Measurements from ENCODE around the gene BDKRB2.

Gene BDKRB2

DNA sequence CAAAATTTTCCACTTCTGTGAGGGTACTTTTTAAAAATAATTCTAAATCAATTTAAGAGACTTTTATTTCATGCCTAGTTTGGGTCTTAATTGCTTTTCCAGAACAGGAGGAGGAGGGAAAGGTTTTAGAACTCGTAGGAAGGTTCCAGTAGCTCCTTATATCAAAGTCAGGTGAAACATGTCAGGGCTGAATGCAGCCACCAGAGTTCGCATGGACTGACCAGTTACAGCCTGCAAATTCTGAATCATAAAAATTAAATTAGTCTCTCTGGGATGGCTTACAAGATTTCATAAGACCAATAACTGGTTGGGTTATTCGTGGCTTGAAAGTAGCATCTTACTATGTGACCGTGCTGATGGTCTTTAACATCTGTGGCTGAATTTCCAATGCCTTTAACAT, 51.8 kb downstream of the BDKRB2 start:
- DNase-seq = no peak

DNA sequence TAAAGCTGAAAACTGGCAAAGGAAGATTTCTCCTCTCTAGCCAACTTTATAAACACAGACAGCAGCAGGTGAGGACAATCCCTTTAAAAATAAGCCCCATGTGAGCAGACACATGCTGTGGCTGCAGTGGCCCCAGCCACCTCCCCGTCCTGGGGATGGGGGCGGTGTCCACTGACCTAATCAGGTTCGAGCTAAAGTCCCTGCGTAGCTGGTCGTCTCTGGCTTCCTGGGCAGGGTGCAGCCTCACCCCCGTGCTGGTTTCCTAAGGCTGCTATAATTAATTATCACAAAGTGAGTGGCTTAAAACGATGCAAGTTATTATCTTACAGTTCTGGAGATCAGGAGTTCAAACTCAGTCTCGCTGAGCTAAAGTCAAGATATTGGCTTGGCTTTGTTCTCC, 52.4 kb downstream of the BDKRB2 start:
- no peak for DNase-seq

DNA sequence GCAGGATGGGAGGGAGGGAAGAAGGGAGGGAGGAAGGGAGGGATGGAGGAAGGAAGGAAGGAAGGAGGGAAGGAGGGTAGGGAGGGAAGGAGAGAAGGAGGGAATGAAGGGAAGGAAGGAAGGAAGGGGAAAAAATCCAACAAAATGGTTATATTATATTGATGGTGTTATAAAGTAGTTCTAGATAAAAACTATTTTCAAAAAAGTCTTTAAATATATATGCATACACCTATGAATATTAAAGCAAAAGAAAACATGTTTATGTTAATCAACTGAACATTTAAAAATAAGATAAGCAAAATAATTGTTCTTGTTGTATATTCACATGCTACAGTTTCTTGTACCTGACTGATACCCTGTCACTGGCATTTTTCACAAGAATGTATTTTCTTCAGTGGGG, 53.3 kb downstream of the BDKRB2 start:
- no peak for DNase-seq

DNA sequence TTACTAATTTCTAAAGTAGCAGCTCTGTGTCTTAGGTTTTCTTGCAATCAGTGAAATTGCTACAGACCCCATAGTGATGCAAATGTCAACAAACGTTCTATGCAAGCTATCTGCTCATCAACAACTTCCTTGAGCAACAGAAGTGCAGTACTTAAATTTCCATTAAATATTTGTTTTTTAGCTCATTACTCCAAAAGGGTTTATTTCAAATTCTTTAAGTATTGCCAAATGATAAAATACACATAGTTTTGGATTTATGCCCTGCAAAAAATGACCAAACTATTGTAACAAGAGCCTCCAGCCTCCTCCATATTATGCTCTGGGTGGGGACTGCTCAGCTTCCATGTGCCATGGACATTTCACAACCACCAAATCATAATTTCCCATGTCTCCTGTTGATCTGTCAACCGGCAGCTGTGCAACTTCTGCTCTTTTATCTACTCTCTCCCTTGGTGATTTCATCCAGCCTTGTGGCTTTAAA, 55.7 kb downstream of the BDKRB2 start:
- no peak for DNase-seq

DNA sequence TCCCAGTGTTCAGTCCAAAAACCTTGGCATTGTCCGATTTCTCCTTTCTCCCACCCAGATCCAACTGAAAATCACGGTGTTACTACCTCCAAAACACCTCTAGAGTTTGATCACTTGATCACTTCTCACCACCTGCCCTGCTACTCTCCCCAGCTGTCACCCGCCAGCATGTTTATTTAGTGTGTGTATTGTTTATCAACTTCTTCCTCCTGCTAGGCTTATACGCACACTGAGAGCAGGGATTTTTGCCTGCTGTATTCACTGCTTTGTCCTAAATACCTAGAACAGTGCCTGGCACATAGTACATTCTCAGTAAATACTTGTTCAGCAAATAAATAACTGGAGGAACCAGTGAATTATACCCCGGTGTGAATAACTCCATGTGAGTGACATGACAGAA, 56.4 kb downstream of the BDKRB2 start:
- no peak for DNase-seq

DNA sequence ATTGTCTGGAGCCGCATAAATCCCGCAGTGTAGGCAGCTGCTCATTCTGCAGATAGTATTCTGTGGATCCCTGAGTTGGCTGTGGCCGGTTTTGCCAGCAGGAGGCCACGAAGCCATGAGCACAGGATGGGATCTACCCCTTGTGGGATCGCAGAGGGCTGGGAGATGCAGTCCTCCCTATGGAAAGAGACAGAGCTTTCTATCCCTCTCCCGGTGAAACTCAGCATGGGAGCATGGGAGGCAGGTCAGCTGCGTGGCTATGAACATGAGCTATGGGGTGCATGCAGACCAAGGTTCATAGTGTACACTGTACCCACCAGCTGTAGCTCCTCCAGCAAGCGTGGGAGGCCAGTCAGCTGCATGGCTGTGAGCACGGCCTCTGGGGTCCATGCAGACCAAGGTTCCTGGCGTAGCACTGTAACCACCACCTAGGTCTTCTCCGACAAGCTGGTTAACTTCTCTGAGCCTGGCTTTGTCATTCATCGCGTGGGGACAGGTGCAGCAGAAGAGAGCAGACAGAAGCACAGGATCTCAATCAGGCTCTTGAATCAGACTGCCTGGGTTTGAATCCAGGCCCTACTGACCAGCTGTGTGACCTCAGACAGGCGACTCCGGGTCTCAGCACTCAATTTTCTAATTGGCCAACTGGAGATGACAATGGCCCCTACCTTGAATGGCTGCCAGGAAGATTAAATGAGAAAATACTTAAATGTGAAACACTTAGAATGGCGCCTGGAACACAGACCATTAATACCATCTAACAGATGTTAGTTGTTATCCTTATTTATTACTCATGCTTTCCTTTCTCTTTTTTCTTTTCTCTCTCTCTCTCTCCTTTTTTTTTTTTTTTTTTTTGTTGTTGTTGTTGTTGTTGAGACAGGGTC, 57.4 kb downstream of the BDKRB2 start:
- DNase-seq = no peak

DNA sequence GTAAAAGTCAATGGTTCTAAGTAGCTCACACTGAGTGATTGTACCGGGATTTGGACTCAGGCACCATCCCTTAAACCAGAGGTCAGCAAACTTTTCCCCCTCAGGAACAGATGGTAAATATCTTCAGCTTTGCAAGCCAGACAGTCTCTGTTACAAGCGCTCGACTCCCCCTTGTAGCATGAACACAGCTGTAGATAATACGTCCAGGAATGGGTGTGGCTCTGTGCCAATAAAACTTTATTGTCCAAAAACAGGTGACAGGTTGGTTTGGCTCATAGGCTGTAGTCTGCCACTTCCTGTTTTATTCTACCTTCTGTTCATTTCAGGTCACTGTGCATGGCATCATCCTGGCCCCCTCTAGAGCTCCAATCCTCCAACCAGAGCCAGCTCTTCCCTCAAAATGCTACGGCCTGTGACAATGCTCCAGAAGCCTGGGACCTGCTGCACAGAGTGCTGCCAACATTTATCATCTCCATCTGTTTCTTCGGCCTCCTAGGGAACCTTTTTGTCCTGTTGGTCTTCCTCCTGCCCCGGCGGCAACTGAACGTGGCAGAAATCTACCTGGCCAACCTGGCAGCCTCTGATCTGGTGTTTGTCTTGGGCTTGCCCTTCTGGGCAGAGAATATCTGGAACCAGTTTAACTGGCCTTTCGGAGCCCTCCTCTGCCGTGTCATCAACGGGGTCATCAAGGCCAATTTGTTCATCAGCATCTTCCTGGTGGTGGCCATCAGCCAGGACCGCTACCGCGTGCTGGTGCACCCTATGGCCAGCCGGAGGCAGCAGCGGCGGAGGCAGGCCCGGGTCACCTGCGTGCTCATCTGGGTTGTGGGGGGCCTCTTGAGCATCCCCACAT, 58.9 kb downstream of the BDKRB2 start:
- no peak for DNase-seq

DNA sequence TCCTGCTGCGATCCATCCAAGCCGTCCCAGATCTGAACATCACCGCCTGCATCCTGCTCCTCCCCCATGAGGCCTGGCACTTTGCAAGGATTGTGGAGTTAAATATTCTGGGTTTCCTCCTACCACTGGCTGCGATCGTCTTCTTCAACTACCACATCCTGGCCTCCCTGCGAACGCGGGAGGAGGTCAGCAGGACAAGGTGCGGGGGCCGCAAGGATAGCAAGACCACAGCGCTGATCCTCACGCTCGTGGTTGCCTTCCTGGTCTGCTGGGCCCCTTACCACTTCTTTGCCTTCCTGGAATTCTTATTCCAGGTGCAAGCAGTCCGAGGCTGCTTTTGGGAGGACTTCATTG, 59.5 kb downstream of the BDKRB2 start:
- no peak for DNase-seq

DNA sequence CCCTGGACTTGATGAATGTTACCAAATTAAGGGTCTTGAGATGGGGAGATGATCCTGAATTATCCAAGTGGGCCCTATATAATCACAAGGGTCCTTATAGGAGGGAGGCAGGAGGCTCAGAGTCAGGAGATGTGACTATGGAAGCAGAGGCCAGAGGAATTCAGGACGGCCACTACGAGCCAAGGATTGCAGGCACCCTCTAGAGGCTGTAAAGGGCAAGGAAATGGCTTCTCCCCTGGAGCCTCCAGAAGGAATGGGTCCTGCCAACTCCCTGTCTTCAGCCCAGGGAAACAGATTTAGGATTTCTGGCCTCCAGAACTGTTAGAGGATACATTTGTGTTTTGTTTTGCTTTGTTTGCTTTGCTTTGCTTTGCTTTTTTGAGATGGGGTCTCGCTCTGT, 60.2 kb downstream of the BDKRB2 start:
- DNase-seq = no peak

DNA sequence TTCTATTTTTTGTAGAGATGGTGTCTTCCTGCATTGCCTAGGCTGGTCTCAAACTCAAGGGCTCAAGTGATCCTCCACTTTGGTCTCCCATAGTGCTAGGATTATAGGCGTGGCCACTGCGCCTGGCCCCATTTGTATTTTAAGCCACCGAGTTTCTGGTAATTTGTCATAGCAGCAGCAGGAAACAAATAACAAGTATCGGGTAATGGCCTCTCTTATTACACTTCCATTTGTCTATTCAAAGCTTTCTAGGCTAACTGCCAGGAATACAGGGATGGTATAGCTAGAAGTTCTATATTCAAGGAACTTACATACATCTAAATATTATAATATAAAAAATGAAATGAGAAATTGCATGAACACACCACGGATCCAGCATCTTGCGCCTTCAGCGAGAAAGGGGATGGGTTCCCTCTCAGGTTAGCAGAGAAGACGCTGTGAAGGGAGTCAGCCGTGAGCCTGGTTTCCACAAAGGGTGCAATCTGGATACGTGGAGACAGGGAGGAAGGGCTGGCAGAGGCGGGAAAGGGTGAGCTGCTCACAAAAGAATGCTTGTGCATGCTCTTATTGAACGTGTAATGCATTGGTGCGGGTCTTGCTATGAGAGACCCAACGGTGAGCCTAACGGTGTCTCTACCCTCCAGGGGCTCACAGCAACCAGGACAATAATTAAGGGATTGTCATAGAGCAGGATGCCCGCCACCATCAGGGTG, 60.9 kb downstream of the BDKRB2 start:
- DNase-seq = peak; percentile 48

DNA sequence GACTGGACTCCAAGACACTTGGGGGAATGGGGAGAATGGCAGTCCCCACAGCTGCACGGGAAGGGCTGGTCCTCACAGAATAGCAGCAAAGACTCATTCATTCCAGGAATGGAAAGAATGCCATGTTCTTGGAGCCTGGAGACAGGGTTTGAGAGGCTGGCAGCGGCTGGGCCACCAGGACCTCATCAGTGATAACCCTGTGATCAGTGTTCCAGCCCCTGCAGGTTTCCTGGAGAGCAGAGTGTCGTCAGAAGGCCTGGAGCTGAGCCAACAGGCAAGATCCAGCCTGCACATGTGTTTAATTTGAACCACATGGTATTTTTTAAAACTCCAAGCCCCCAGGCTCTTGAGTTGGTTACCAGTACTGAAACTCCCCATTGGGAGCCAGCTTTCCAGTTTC, 62.7 kb downstream of the BDKRB2 start:
- no peak for DNase-seq

DNA sequence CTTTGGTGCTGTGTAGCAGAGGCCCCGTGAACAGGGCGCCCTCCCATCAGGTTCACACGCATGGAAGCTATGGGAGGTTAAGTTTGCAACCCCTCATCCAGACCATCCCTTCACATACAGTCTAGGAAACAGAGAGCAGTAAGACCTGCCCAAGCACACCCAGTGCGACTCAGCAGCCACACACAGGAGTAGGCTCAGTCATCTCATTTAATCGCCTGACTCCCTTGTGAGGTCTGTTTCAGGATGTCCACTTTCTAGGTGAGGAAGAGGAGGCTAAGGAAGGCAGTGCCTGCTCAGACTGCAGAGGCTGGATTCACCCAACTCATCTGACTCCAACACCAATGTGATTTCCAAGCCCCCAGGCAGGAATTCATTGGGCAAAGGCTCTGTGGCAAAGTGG, 63.3 kb downstream of the BDKRB2 start:
- no peak for DNase-seq

DNA sequence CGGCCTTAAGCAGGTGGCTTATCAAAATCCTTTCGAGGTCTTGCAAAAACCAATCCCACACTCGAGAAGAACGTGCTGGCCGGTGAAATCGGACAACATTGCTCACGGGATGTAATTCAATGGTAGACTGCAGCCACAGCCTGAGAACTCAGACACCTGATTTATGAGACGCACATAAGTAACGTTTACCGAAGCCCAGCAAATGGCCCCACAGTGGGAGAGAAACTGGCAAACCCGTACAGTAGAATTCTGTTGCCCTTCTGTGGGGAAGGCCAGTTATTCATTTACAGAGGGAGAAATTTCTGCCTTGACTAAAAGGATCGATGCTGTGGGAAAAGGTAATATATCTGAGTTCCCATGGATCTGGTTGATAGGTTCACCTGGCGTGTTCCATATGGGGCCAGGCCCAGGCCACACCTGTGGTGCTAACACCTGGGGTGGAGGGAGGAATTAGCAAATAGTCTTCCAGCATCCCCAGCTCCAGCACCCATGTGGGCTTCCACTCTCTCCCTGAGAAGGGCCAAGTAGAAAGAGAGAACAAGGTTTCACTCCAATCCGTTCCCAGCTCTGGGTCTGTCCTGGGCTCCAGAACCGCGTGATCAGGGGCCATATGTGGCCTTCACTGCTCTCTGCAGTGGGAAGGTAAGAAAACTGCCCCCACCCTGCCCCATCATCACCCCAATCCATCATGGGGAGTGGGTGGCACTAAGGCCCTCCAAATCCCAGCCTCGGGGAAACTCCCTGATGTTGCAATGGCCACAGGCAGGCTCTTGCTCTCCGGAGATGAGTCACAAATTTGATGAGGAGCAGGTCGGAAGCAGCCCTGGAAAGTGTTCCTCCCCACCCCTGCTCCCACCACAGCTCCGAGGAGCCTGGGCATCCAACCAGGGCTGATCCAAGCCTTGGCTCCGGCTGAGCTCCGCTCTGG, 64.1 kb downstream of the BDKRB2 start:
- DNase-seq = no peak

DNA sequence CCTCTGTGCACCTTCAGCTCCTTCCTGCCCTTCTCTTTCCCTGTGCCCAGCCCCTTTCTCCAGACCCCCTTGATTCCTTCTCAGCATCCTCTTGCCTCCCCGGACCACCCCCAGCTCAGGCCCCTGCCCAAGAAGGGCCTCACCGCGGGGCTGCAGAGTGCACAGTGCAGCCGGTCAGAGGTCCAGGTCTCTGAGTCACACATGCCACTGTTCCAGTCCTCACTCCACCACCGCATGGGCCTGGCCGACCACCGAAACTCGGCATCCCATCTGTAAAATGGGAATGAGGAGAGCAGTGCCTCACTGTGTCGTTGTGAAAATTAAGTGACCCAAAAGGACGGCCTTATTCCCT, 64.7 kb downstream of the BDKRB2 start:
- no peak for DNase-seq

DNA sequence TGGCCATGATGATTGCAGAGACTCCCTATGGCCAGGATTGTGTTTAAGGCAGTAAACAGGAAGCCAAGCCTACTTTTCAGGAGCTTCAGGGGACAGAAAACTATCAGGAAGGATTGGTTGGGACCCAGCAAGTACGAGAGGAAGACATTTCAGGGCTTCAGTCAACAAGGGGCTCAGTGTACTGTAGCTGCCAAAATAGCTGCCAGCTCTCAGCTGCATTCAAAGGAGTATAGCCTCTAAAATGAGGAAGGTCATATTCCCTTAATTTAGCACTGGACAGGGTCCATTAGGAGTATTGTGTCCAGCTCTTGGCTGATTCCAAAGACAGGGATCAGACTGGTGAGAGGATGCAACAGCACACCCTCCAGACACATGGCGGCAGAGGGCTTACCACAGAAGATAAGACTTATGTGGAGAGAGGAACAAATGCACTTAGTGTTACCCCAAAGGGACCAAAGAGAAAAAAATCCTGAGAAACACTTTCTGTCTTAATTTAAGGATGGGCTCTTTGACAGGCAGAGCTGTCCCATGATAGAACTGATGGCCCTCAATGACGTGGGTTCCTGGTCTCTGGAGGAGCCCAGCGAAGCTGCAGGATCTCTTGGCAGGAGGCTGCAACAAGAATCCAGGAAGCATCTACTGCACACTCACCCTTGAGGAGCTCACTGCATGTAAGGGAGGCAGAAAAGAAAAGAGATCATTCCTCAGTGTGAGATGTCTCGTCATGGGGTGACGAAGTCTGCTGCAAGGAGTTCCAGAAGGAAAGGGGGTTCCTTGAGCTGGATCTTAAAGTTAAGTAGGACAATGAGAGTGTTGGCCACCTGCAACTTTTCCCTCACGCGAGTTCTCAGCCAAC, 66.2 kb downstream of the BDKRB2 start:
- no peak for DNase-seq

DNA sequence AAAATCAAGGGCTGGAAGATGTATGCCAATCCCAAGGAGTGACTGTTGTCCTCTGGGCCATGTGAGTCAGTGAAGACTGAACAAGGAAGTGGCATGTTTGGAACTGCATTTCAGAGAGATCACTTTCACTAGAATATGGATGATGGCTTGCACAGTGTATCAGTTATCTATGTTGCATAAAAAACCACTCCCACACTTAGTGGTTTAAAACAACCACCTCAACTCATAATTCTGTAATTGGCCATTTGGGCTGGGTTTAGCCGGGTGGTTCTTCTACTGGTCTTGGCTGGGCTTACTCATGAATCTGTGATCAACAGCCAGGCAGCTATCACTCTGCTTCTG, 66.8 kb downstream of the BDKRB2 start:
- no peak for DNase-seq

DNA sequence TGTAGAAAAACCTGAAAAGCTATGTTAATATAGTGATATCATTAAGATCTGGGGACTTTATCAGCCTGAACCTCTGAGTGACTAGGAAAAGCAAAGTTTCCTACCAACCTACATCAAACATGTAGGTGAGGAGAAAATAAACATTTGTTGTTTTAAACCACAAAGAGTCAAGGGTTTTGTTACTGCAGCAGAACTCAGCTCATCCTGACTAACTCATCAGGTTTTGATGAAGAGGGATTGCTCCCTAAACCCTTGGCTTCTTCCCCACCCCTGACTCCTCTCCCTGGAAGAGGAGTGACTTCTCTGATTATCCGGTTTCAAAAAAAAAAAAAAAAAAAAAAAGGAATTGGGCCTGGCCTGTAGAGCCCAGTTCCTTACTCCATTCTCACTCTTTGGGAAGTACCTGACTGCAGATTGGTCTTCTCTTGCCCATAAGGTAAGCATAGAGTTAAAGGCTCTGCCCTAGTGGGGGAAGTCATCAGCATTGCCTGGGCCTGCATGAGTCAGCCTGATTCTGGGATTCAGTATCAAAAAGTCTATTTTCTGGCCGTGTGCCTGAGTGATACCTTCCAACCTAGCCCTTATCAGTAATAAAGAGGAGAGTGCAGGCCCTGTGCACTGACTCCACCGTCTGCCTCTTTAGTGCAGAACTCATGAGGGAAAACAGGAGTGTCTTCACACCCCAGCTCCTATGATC, 68.3 kb downstream of the BDKRB2 start:
- DNase-seq = no peak

DNA sequence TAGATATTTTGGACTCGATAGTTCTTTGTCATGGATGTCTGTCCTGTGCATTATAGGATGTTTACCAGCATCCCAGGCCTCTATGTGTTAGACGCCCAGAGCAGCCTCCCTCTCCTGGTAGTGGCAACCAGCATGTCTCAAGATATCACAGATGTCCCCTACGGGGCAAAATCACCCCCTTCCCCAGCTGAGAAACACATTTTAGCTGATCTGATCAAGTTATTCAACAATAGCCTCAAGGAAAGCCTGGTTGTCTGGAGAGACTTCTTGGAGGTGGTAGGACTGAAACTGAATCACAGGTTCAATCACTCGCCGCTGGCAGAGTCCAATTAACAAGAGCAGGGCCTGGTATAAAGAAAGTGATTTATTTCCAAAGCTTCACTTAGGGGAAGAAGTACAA, 69.0 kb downstream of the BDKRB2 start:
- no peak for DNase-seq

DNA sequence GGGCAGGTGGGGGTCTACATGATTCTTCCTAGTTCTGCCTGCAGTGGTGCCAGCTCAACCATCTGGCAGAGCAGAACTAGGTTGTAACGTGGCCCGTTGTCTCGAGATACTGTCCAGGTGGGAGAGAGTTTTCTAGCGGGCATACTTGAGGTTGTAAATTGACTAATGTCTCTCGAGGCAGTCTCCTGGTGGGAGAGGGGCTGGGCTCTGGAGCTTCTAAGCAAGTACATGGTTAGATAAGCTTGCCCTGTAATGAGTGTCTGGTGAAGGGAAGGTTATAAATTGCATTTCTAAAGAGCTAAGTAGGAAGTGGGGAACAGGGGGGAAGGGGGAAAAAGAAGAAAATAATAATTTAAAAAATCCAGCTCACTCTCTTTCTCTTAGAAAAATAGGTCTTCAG, 69.5 kb downstream of the BDKRB2 start:
- no peak for DNase-seq

DNA sequence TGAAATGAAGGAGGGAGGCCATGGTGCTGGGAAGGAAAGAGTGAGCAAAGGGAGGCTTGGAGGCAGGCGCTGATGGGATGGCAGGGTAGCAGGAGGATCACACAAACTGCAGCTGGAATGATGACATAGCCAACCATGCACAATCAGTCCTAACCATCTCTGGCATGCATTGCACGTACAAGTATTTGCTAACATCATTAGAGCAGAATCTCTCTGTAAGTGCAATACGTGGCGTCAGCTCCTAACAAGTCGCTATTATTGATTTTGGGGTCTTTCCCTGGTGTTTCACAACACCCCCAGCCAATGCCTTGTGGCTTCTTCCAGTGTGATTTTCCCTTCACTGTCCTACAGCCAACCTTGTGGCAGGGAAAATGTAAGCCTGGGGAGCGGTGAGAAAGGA, 69.9 kb downstream of the BDKRB2 start:
- no peak for DNase-seq

Data from NCI-H2029 (cell line).